ENCODE data around the gene FOXA3. TPM values are rescaled to one million over a fixed set of nuclear protein-coding genes. Genes with fewer than 3 reads are reported as not detected.

Gene FOXA3
- total and polyA plus RNA-seq, 2 experiments from 2014 or later, result 11.1 to 17.5 TPM

- peaks cover 30% of the 10 kb centered on the region; the same call in 1 of the 2 replicates for H3F3A ChIP-seq (replicated peaks; ENCODE audit: low read depth)
- H3K9me3 Mint-ChIP-seq, result no peaks in the 10 kb centered on the region
- peaks cover 24% of the 10 kb centered on the region for H3K27me3 Mint-ChIP-seq (ENCODE audit: insufficient read depth, low read depth, poor library complexity)
- peaks cover 27% of the 10 kb centered on the region for H3K4me1 ChIP-seq (ENCODE audit: insufficient read depth)
- TF ChIP-seq CTCF (conservative IDR thresholded peaks at IDR 0.05; ENCODE audit: low read depth in 2 of 2), result peak; percentile 19 to 31; a peak in 2 of 4 replicates
- no peak for TF ChIP-seq NANOG (IDR thresholded peaks at IDR 0.05; ENCODE audit: borderline replicate concordance)
- H3K4me3 ChIP-seq, result no peak overlapping the region
- H3K36me3 ChIP-seq (ENCODE audit: insufficient read depth), result no peaks in the 10 kb centered on the region; the same call in 1 of the 2 replicates
- H3K79me2 ChIP-seq (replicated peaks; ENCODE audit: insufficient read depth), result no peaks in the 10 kb centered on the region
- no peaks in the 10 kb centered on the region for H3K27me3 ChIP-seq (ENCODE audit: insufficient read depth)
- H3K4me1 Mint-ChIP-seq, result peaks cover 36% of the 10 kb centered on the region
- no peak overlapping the region for H3K4me3 Mint-ChIP-seq
- H2AFZ ChIP-seq, result no peak overlapping the region
- no peaks in the 10 kb centered on the region for H3K9me2 ChIP-seq (ENCODE audit: insufficient read depth)
- H3K36me3 Mint-ChIP-seq (ENCODE audit: low read depth), result peaks cover 47% of the 10 kb centered on the region
- H3K27ac Mint-ChIP-seq, result no peak overlapping the region
- H4K20me1 ChIP-seq (replicated peaks; ENCODE audit: insufficient read depth), result no peaks in the 10 kb centered on the region; the same call in 1 of the 2 replicates
- ATAC-seq (no peak), DNase-seq (ENCODE audit: low spot score) (no peak)
- no peak overlapping the region for H3K4me2 ChIP-seq
- H3K27ac ChIP-seq (ENCODE audit: low read depth), result no peak overlapping the region
Measured at GRCh38 chr19:45820413-45821102, 43.6 kb upstream of the FOXA3 start.

- ATAC-seq, result no peak
- no peak overlapping the region for H3K4me2 ChIP-seq
- Mint-ChIP-seq H3K36me3 (ENCODE audit: low read depth) (peaks cover 53% of the 10 kb centered on the region), H3K27ac (no peak overlapping the region), H3K27me3 (ENCODE audit: insufficient read depth, low read depth, poor library complexity) (peaks cover 23% of the 10 kb centered on the region), H3K9me3 (no peaks in the 10 kb centered on the region), H3K4me1 (peaks cover 36% of the 10 kb centered on the region), H3K4me3 (no peak overlapping the region)
- H3K36me3 ChIP-seq (ENCODE audit: insufficient read depth), result no peaks in the 10 kb centered on the region; the same call in 1 of the 2 replicates
- H3K9me2 ChIP-seq (ENCODE audit: insufficient read depth), result no peaks in the 10 kb centered on the region
- no peak for DNase-seq (ENCODE audit: low spot score)
- no peaks in the 10 kb centered on the region; the same call in 1 of the 2 replicates for H4K20me1 ChIP-seq (replicated peaks; ENCODE audit: insufficient read depth)
- H3K4me1 ChIP-seq (ENCODE audit: insufficient read depth), result peaks cover 27% of the 10 kb centered on the region
- H3K27me3 ChIP-seq (ENCODE audit: insufficient read depth), result no peaks in the 10 kb centered on the region
- H3F3A ChIP-seq (replicated peaks; ENCODE audit: low read depth), result peaks cover 27% of the 10 kb centered on the region; the same call in 1 of the 2 replicates
- H3K4me3 ChIP-seq, result no peak overlapping the region
- no peak overlapping the region for H2AFZ ChIP-seq
- no peaks in the 10 kb centered on the region for H3K79me2 ChIP-seq (replicated peaks; ENCODE audit: insufficient read depth)
- no peak overlapping the region for H3K27ac ChIP-seq (ENCODE audit: low read depth)
- no peak for TF ChIP-seq JUNB (IDR thresholded peaks at IDR 0.05; ENCODE audit: unreplicated experiment)
- TF ChIP-seq ZNF114 (CRISPR knock-in tag; IDR thresholded peaks at IDR 0.05), result no peak
- TF ChIP-seq NANOG (IDR thresholded peaks at IDR 0.05; ENCODE audit: borderline replicate concordance), result no peak
- no peak for TF ChIP-seq CTCF (conservative IDR thresholded peaks at IDR 0.05; ENCODE audit: low read depth in 2 of 2)
- TF ChIP-seq CREB1 (CRISPR knock-in tag; IDR thresholded peaks at IDR 0.05; ENCODE audit: low read depth), result no peak
- no peak for TF ChIP-seq EZH2 (IDR thresholded peaks at IDR 0.05; ENCODE audit: low read depth, unreplicated experiment)
- TF ChIP-seq STAT1 (IDR thresholded peaks at IDR 0.05; ENCODE audit: unreplicated experiment), result no peak
- TF ChIP-seq ETS1 (IDR thresholded peaks at IDR 0.05), result no peak
- TF ChIP-seq ZNF462 (CRISPR knock-in tag; IDR thresholded peaks at IDR 0.05), result no peak
Measured at GRCh38 chr19:45821103-45821521, 43.0 kb upstream of the FOXA3 start.
